ENCODE data around the gene C15orf40. TPM values are rescaled to one million over a fixed set of nuclear protein-coding genes. Genes with fewer than 3 reads are reported as not detected.

The C15orf40 gene
- total RNA-seq, 1 experiment from 2014 or later, result 40.7 TPM

- no peak for DNase-seq
- Mint-ChIP-seq H3K36me3 (ENCODE audit: insufficient read depth, unreplicated experiment) (no peaks in the 10 kb centered on the region), H3K4me3 (ENCODE audit: low read depth, unreplicated experiment) (no peak overlapping the region), H3K9me3 (ENCODE audit: low read depth, unreplicated experiment) (no peaks in the 10 kb centered on the region), H3K4me1 (ENCODE audit: low read depth, unreplicated experiment) (no peaks in the 10 kb centered on the region), H3K27me3 (ENCODE audit: unreplicated experiment) (no peaks in the 10 kb centered on the region), H3K27ac (ENCODE audit: unreplicated experiment) (no peak overlapping the region)
- intact Hi-C loops (cut with micrococcal nuclease; ENCODE audit: unreplicated experiment), result no loop called here
- CTCF ChIA-PET, result interaction anchor here (0.5 to 1.4 kb wide), 2 partner anchors 27 to 46 kb away, joined by 3 read pairs; no protein-coding TSS in a partner anchor
- no peak for TF ChIP-seq CTCF (IDR thresholded peaks at IDR 0.05; ENCODE audit: unreplicated experiment)
- BruUV-seq (replicated peaks), result no TSS peak
Measured at GRCh38 chr15:82969353-82969752, 42.1 kb downstream of the C15orf40 start.

- intact Hi-C loops (cut with micrococcal nuclease; ENCODE audit: unreplicated experiment), result no loop called here
- Mint-ChIP-seq H3K9me3 (ENCODE audit: low read depth, unreplicated experiment) (no peaks in the 10 kb centered on the region), H3K4me3 (ENCODE audit: low read depth, unreplicated experiment) (no peak overlapping the region), H3K4me1 (ENCODE audit: low read depth, unreplicated experiment) (no peaks in the 10 kb centered on the region), H3K27ac (ENCODE audit: unreplicated experiment) (no peak overlapping the region), H3K36me3 (ENCODE audit: insufficient read depth, unreplicated experiment) (no peaks in the 10 kb centered on the region), H3K27me3 (ENCODE audit: unreplicated experiment) (no peaks in the 10 kb centered on the region)
- no peak for DNase-seq
- BruUV-seq (replicated peaks), result no TSS peak
- TF ChIP-seq CTCF (IDR thresholded peaks at IDR 0.05; ENCODE audit: unreplicated experiment), result no peak
- CTCF ChIA-PET, result no interaction called here
Measured at GRCh38 chr15:82968066-82968465, 43.4 kb downstream of the C15orf40 start.

GRCh38 chr15:82966671-82967071 is 44.8 kb downstream of the C15orf40 start:
- no peaks in the 10 kb centered on the region for H3K4me1 Mint-ChIP-seq (ENCODE audit: low read depth, unreplicated experiment)
- no TSS peak for BruUV-seq (replicated peaks)
- CTCF ChIA-PET, result no interaction called here
- no peaks in the 10 kb centered on the region for H3K9me3 Mint-ChIP-seq (ENCODE audit: low read depth, unreplicated experiment)
- H3K4me3 Mint-ChIP-seq (ENCODE audit: low read depth, unreplicated experiment), result no peak overlapping the region
- intact Hi-C loops (cut with micrococcal nuclease; ENCODE audit: unreplicated experiment), result no loop called here
- TF ChIP-seq CTCF (IDR thresholded peaks at IDR 0.05; ENCODE audit: unreplicated experiment), result no peak
- DNase-seq, result no peak
- H3K36me3 Mint-ChIP-seq (ENCODE audit: insufficient read depth, unreplicated experiment), result no peaks in the 10 kb centered on the region
- no peak overlapping the region for H3K27ac Mint-ChIP-seq (ENCODE audit: unreplicated experiment)
- H3K27me3 Mint-ChIP-seq (ENCODE audit: unreplicated experiment), result no peaks in the 10 kb centered on the region

- H3K36me3 Mint-ChIP-seq (ENCODE audit: insufficient read depth, unreplicated experiment), result no peaks in the 10 kb centered on the region
- TF ChIP-seq CTCF (IDR thresholded peaks at IDR 0.05; ENCODE audit: unreplicated experiment), result no peak
- no peaks in the 10 kb centered on the region for H3K4me1 Mint-ChIP-seq (ENCODE audit: low read depth, unreplicated experiment)
- H3K9me3 Mint-ChIP-seq (ENCODE audit: low read depth, unreplicated experiment), result no peaks in the 10 kb centered on the region
- no peak overlapping the region for H3K4me3 Mint-ChIP-seq (ENCODE audit: low read depth, unreplicated experiment)
- intact Hi-C loops (cut with micrococcal nuclease; ENCODE audit: unreplicated experiment), result no loop called here
- DNase-seq, result no peak
- no peaks in the 10 kb centered on the region for H3K27me3 Mint-ChIP-seq (ENCODE audit: unreplicated experiment)
- H3K27ac Mint-ChIP-seq (ENCODE audit: unreplicated experiment), result no peak overlapping the region
- CTCF ChIA-PET, result interaction anchor here (1.1 kb wide), 1 partner anchor 13 kb away, joined by 3 read pairs; no protein-coding TSS in a partner anchor
- BruUV-seq (replicated peaks), result no TSS peak
Measured at GRCh38 chr15:82964890-82965289, 46.5 kb downstream of the C15orf40 start.

Measured in Calu3 (cell line).